Thymus (tissue), 11 donors: ENCODE data around the gene CCDC141. TPM values are rescaled to one million over a fixed set of nuclear protein-coding genes. Genes with fewer than 3 reads are reported as not detected.

Source experiments
- DNase-seq, 9 donors: peaks; one replicate each; pipeline ENCODE4 v3.0.0-alpha.2; 2013; ENCODE audit warnings: low spot score in 9 of 9, low read depth in 6 of 9, missing footprints in 1 of 9
- H3K27ac ChIP-seq, 2 donors: one replicate each; pipeline ENCODE4 v1.5.1; 2013; ENCODE audit warnings: control low read depth in 1 of 2, low read depth in 1 of 2, low read length in 1 of 2, mild to moderate bottlenecking in 1 of 2, moderate library complexity in 1 of 2
- H3K27me3 ChIP-seq, 2 donors: one replicate each; pipeline ENCODE4 v1.5.1; 2013; ENCODE audit warnings: low read length in 1 of 2; ENCODE audit not compliant: control insufficient read depth in 2 of 2, insufficient read depth in 1 of 2
- H3K36me3 ChIP-seq, 2 donors: one replicate each; pipeline ENCODE4 v1.5.1; 2013; ENCODE audit warnings: low read length in 1 of 2, mild to moderate bottlenecking in 1 of 2, moderate library complexity in 1 of 2; ENCODE audit not compliant: control insufficient read depth in 2 of 2, insufficient read depth in 2 of 2
- H3K4me1 ChIP-seq, 2 donors: one replicate each; pipeline ENCODE4 v1.5.1; 2013; ENCODE audit warnings: low read length in 2 of 2; ENCODE audit not compliant: control insufficient read depth in 2 of 2, insufficient read depth in 2 of 2
- H3K4me3 ChIP-seq, 2 donors: one replicate each; pipeline ENCODE4 v1.5.1; 2013; ENCODE audit warnings: low read length in 2 of 2, control low read depth in 1 of 2, mild to moderate bottlenecking in 1 of 2
- H3K9me3 ChIP-seq, 2 donors: one replicate each; pipeline ENCODE4 v1.5.1; 2013; ENCODE audit warnings: low read length in 1 of 2, mild to moderate bottlenecking in 1 of 2; ENCODE audit not compliant: control insufficient read depth in 2 of 2, insufficient read depth in 1 of 2
- WGBS: extraction: QIAGEN DNeasy Blood & Tissue Kit; methylation state at CpG from one replicate; pipeline ENCODE4 v1.1.7; 2013; 5-methylcytosine and 5-hydroxymethylcytosine counted together
- polyA plus RNA-seq: library from polyadenylated mRNA; stranded (reverse); fragments of 200-250 nt; gene quantifications from one replicate; pipeline ENCODE4 v1.2.3, GENCODE V29; 2013
- total RNA-seq: library from RNA; stranded (reverse); fragments of 120-200 nt; gene quantifications from one replicate; pipeline ENCODE4 v1.2.4, GENCODE V29; 2013
- donor health status: healthy.

CCDC141 gene
- total and polyA plus RNA-seq, 2 donors: 0.84 to 5.8 TPM

- H3K9me3 ChIP-seq: no peaks in the 10 kb centered on the region
- no peaks in the 10 kb centered on the region for H3K36me3 ChIP-seq
- WGBS: 96% methylated on average over 2 of the region's 2 CpGs
- H3K4me3 ChIP-seq: no peak overlapping the region
- no peak for DNase-seq
- no peaks in the 10 kb centered on the region for H3K27me3 ChIP-seq
- H3K4me1 ChIP-seq: no peaks in the 10 kb centered on the region
- H3K27ac ChIP-seq: no peak overlapping the region
These were observed 238.9 kb downstream of the CCDC141 start for GRCh38 chr2:178811045-178811444.

- Histone ChIP-seq H3K36me3 (no peaks in the 10 kb centered on the region), H3K9me3 (no peaks in the 10 kb centered on the region), H3K27ac (no peak overlapping the region), H3K4me3 (no peak overlapping the region), H3K4me1 (no peaks in the 10 kb centered on the region), H3K27me3 (no peaks in the 10 kb centered on the region)
- WGBS: 98% methylated on average over 5 of the region's 5 CpGs
- no peak for DNase-seq
These were observed 239.5 kb downstream of the CCDC141 start for GRCh38 chr2:178810422-178810821.

GRCh38 chr2:178807227-178808008 is 242.5 kb downstream of the CCDC141 start, which contains the start of gene TTN:
TTN (minus strand) TSS chr2:178807423; CDS start chr2:178804642, 2,781 bp downstream.
- Histone ChIP-seq H3K27ac (no peak within 1 kb of the TSS), H3K9me3 (no peaks in the 10 kb centered on the region), H3K4me1 (no peaks in the 10 kb centered on the region), H3K27me3 (no peaks in the 10 kb centered on the region), H3K4me3 (no peak within 1 kb of the TSS), H3K36me3 (no peaks in the 10 kb centered on the region)
- WGBS: 95% methylated on average over 10 of the region's 10 CpGs
- DNase-seq: peak in 6 of 9 donors; percentile 16 to 57 (median 24)

GRCh38 chr2:178806543-178806942 is 243.4 kb downstream of the CCDC141 start:
- Histone ChIP-seq H3K27ac (no peak overlapping the region), H3K36me3 (no peaks in the 10 kb centered on the region), H3K9me3 (no peaks in the 10 kb centered on the region), H3K4me3 (no peak overlapping the region), H3K27me3 (no peaks in the 10 kb centered on the region), H3K4me1 (no peaks in the 10 kb centered on the region)
- no peak for DNase-seq
- 96% methylated on average over 1 of the region's 1 CpG for WGBS

- DNase-seq: no peak
- no peak overlapping the region for H3K27ac ChIP-seq
- H3K36me3 ChIP-seq: no peaks in the 10 kb centered on the region
- H3K4me3 ChIP-seq: no peak overlapping the region
- 96% methylated on average over 2 of the region's 2 CpGs for WGBS
- no peaks in the 10 kb centered on the region for H3K9me3 ChIP-seq
- H3K27me3 ChIP-seq: no peaks in the 10 kb centered on the region
- no peaks in the 10 kb centered on the region for H3K4me1 ChIP-seq
These were observed 244.5 kb downstream of the CCDC141 start for GRCh38 chr2:178805457-178805856.

GRCh38 chr2:178804791-178805190 is 245.1 kb downstream of the CCDC141 start:
- Histone ChIP-seq H3K36me3 (no peaks in the 10 kb centered on the region), H3K27me3 (no peaks in the 10 kb centered on the region), H3K27ac (no peak overlapping the region), H3K4me3 (no peak overlapping the region), H3K4me1 (no peaks in the 10 kb centered on the region), H3K9me3 (no peaks in the 10 kb centered on the region)
- DNase-seq: peak in 1 of 9 donors; percentile 22
- 98% methylated on average over 3 of the region's 3 CpGs for WGBS

- H3K27ac ChIP-seq: no peak overlapping the region
- no peak for DNase-seq
- peaks cover 0 to 3% of the 10 kb centered on the region in 2 donors for H3K36me3 ChIP-seq
- no peak overlapping the region for H3K4me3 ChIP-seq
- no peaks in the 10 kb centered on the region for H3K9me3 ChIP-seq
- WGBS: 97% methylated on average over 7 of the region's 7 CpGs
- H3K4me1 ChIP-seq: no peaks in the 10 kb centered on the region
- no peaks in the 10 kb centered on the region for H3K27me3 ChIP-seq
These were observed 249.4 kb downstream of the CCDC141 start for GRCh38 chr2:178800510-178800909.

GRCh38 chr2:178799305-178799704 is 250.6 kb downstream of the CCDC141 start:
- Histone ChIP-seq H3K27ac (no peak overlapping the region), H3K4me3 (no peak overlapping the region), H3K27me3 (no peaks in the 10 kb centered on the region), H3K9me3 (no peaks in the 10 kb centered on the region), H3K4me1 (no peaks in the 10 kb centered on the region), H3K36me3 (peaks cover 0 to 3% of the 10 kb centered on the region in 2 donors)
- no peak for DNase-seq
- 98% methylated on average over 19 of the region's 19 CpGs for WGBS

- 96% methylated on average over 2 of the region's 2 CpGs for WGBS
- H3K9me3 ChIP-seq: no peaks in the 10 kb centered on the region
- H3K36me3 ChIP-seq: peaks cover 0 to 3% of the 10 kb centered on the region in 2 donors
- H3K4me3 ChIP-seq: no peak overlapping the region
- no peaks in the 10 kb centered on the region for H3K4me1 ChIP-seq
- DNase-seq: peak in 6 of 9 donors; percentile 11 to 48 (median 18)
- H3K27ac ChIP-seq: no peak overlapping the region
- no peaks in the 10 kb centered on the region for H3K27me3 ChIP-seq
These were observed 253.8 kb downstream of the CCDC141 start for GRCh38 chr2:178796079-178796677.
